Mesenchymal stem cell (in vitro differentiated cells and primary cell): Measurements from ENCODE around the gene SHTN1.

ENCODE experiments used
- DNase-seq: peaks from one replicate; pipeline ENCODE4 v3.0.0-alpha.2; 2013
- H2AFZ ChIP-seq: one replicate; pipeline ENCODE4 v1.6.1; 2013; ENCODE audit warnings: low read depth, mild to moderate bottlenecking, control low read depth, inconsistent platforms, low read length, moderate library complexity
- H2AK5ac ChIP-seq: 2 replicates; pipeline ENCODE4 v1.6.1; 2013; ENCODE audit warnings: low read length, moderate library complexity, mild to moderate bottlenecking, inconsistent platforms; ENCODE audit not compliant: severe bottlenecking
- H2BK120ac ChIP-seq: one replicate; pipeline ENCODE4 v1.6.1; 2013; ENCODE audit warnings: low read depth, mild to moderate bottlenecking, inconsistent platforms, low read length, moderate library complexity
- H2BK12ac ChIP-seq, 2 experiments: one replicate each; pipeline ENCODE4 v1.6.1; 2013; ENCODE audit warnings: inconsistent platforms in 2 of 2, low read length in 2 of 2, mild to moderate bottlenecking in 2 of 2, moderate library complexity in 2 of 2, control low read depth in 1 of 2
- H2BK15ac ChIP-seq: one replicate; pipeline ENCODE4 v1.6.1; 2013; ENCODE audit warnings: mild to moderate bottlenecking, low read depth, inconsistent platforms; ENCODE audit not compliant: poor library complexity, severe bottlenecking
- H2BK5ac ChIP-seq: 2 replicates; pipeline ENCODE4 v1.6.1; 2013; ENCODE audit warnings: low read depth, mild to moderate bottlenecking, low read length, control low read depth, inconsistent platforms; ENCODE audit not compliant: poor library complexity, severe bottlenecking
- H3K14ac ChIP-seq, 2 experiments: one replicate each; pipeline ENCODE4 v1.6.1; 2013; ENCODE audit warnings: inconsistent platforms in 2 of 2, low read length in 2 of 2, control low read depth in 1 of 2, mild to moderate bottlenecking in 1 of 2, moderate library complexity in 1 of 2
- H3K18ac ChIP-seq, 2 experiments: one replicate each; pipeline ENCODE4 v1.6.1; 2013; ENCODE audit warnings: inconsistent platforms in 2 of 2, low read length in 2 of 2, control low read depth in 1 of 2, low read depth in 1 of 2, mild to moderate bottlenecking in 1 of 2
- H3K23ac ChIP-seq, 2 experiments: one replicate each; pipeline ENCODE4 v1.6.1; 2013; ENCODE audit warnings: inconsistent platforms in 2 of 2, low read length in 2 of 2, mild to moderate bottlenecking in 2 of 2, moderate library complexity in 2 of 2, control low read depth in 1 of 2
- H3K27ac ChIP-seq: 2 replicates; pipeline ENCODE4 v1.5.1; 2013; ENCODE audit warnings: mild to moderate bottlenecking, moderate library complexity, low read length, control low read depth, inconsistent platforms; ENCODE audit not compliant: poor library complexity, severe bottlenecking
- H3K27me3 ChIP-seq, 2 experiments: 2 replicates each; pipeline versions ENCODE4 v1.6.1 to v1.7.0; 2013; ENCODE audit warnings: low read length in 2 of 2, mild to moderate bottlenecking in 2 of 2, moderate library complexity in 2 of 2, control low read depth in 1 of 2, inconsistent platforms in 1 of 2; ENCODE audit not compliant: control insufficient read depth in 1 of 2, insufficient read depth in 1 of 2
- H3K36me3 ChIP-seq, 2 experiments: 2 replicates each; pipeline versions ENCODE4 v1.6.1 to v1.7.0; 2013; ENCODE audit warnings: low read length in 2 of 2, control low read depth in 1 of 2, inconsistent platforms in 1 of 2, low read depth in 1 of 2, mild to moderate bottlenecking in 1 of 2; ENCODE audit not compliant: insufficient read depth in 2 of 2, control insufficient read depth in 1 of 2
- H3K4ac ChIP-seq, 2 experiments: one replicate each; pipeline ENCODE4 v1.6.1; 2013; ENCODE audit warnings: inconsistent platforms in 2 of 2, low read length in 2 of 2, mild to moderate bottlenecking in 2 of 2, moderate library complexity in 2 of 2, control low read depth in 1 of 2, low read depth in 1 of 2
- H3K4me1 ChIP-seq: 2 replicates; pipeline ENCODE4 v1.6.1; 2013; ENCODE audit warnings: low read depth, low read length, control low read depth; ENCODE audit not compliant: control insufficient read depth, insufficient read depth
- H3K4me2 ChIP-seq: 2 replicates; pipeline ENCODE4 v1.6.1; 2013; ENCODE audit warnings: low read length, mild to moderate bottlenecking, inconsistent platforms; ENCODE audit not compliant: poor library complexity, severe bottlenecking
- H3K4me3 ChIP-seq, 2 experiments: 2 replicates each; pipeline versions ENCODE4 v1.5.1 to v1.7.0; 2013; ENCODE audit warnings: low read length in 2 of 2, mild to moderate bottlenecking in 2 of 2, control low read depth in 1 of 2, low read depth in 1 of 2; ENCODE audit not compliant: insufficient read depth in 1 of 2
- H3K79me1 ChIP-seq: replicated peaks from 2 replicates; pipeline ENCODE4 v1.6.1; 2013; ENCODE audit warnings: mild to moderate bottlenecking, control low read depth, low read length, inconsistent platforms; ENCODE audit not compliant: poor library complexity, severe bottlenecking
- H3K9ac ChIP-seq: 2 replicates; pipeline ENCODE4 v1.7.0; 2013; ENCODE audit warnings: mild to moderate bottlenecking, low read length, moderate library complexity
- H3K9me3 ChIP-seq: 2 replicates; pipeline ENCODE4 v1.7.0; 2013; ENCODE audit warnings: mild to moderate bottlenecking, low read length; ENCODE audit not compliant: control insufficient read depth
- H4K8ac ChIP-seq: one replicate; pipeline ENCODE4 v1.6.1; 2013; ENCODE audit warnings: inconsistent platforms, mild to moderate bottlenecking, low read length, moderate library complexity
- H4K91ac ChIP-seq: one replicate; pipeline ENCODE4 v1.6.1; 2013; ENCODE audit warnings: mild to moderate bottlenecking, low read length, inconsistent platforms
- WGBS: methylation state at CpG from one replicate; pipeline ENCODE4 v1.1.7; 2013; ENCODE audit warnings: mixed read lengths; 5-methylcytosine and 5-hydroxymethylcytosine counted together

The SHTN1 gene

DNA sequence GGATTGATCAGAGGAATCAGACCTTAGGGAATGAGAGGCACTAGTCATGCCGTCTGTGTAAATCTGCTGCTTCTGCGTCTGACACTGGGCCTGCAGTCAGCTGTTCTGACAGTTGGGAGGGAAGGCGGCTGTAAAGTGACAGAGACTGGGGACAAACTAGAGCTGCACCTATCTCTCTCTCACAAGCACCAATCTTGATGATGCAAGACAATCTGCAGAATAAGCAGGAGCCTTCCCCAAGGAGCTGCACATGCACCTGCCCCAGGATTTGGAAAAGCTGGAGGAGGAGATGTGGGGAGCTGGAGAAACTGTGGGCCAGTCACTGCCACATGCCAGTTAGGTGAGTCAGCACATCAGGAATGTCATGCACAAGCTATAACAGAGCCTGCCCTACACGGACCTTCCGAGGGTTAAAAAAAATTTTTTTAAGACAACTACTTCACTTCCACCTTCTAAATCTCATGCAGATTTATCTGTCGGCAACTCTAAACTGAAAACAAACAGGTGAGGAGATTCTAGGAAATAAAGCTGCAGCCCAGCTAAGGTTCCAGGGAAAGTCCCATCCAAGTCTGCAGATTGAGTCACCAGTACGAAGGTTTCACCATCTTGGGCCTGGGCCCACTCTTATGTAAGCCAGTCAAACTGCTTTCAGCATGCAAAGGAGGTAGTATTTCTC is 116.5 kb downstream of the SHTN1 start:
- Histone ChIP-seq H3K79me1 (peaks cover 4% of the 10 kb centered on the region), H3K4me1 (peaks cover 13% of the 10 kb centered on the region), H3K4me3 (no peak overlapping the region), H2BK12ac (no peak overlapping the region), H4K8ac (no peak overlapping the region), H3K9ac (no peak overlapping the region), H3K14ac (no peak overlapping the region), H3K4me2 (no peak overlapping the region), H2BK5ac (no peak overlapping the region), H3K36me3 (peaks cover 0 to 4% of the 10 kb centered on the region in 2 experiments), H3K18ac (no peak overlapping the region), H3K27ac (peak overlapping the region; percentile 74), H2BK120ac (no peak overlapping the region), H3K9me3 (no peaks in the 10 kb centered on the region), H3K23ac (no peak overlapping the region), H2AFZ (no peak overlapping the region), H3K27me3 (peaks cover 0 to 31% of the 10 kb centered on the region in 2 experiments), H3K4ac (no peak overlapping the region), H2AK5ac (no peak overlapping the region), H4K91ac (no peak overlapping the region), H2BK15ac (no peak overlapping the region)
- peak; percentile 83 for DNase-seq
- 21% methylated on average over 6 of the region's 7 CpGs for WGBS

DNA sequence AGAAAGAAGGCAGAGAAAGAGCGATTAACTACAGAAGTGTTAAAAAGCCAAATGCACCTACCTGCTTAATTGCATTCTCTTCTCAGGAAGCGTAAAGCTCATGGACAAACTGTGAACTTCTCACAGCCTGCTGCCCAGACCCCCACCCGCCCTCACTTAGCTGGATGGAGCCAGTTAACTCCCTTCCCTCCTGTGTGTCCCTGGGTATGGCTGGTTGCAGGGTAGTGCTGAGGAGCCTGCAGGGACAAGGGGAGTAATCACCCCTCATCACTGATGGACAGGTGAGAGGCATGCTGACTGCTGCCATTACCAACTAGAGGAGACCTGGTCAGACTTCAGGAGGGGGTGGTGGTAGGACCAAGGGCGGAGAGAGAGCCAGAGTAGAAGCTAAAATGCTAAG is 118.2 kb downstream of the SHTN1 start:
- peaks cover 4% of the 10 kb centered on the region for H3K79me1 ChIP-seq
- peaks cover 0 to 31% of the 10 kb centered on the region in 2 experiments for H3K27me3 ChIP-seq
- H3K4ac ChIP-seq: no peak overlapping the region
- H3K9ac ChIP-seq: no peak overlapping the region
- no peak overlapping the region for H3K23ac ChIP-seq
- peak overlapping the region; percentile 47 for H2AK5ac ChIP-seq
- DNase-seq: no peak
- H3K36me3 ChIP-seq: peaks cover 0 to 4% of the 10 kb centered on the region in 2 experiments
- H2BK120ac ChIP-seq: no peak overlapping the region
- H2BK5ac ChIP-seq: no peak overlapping the region
- H3K4me3 ChIP-seq: no peak overlapping the region
- H3K18ac ChIP-seq: no peak overlapping the region
- no peak overlapping the region for H3K14ac ChIP-seq
- H4K91ac ChIP-seq: no peak overlapping the region
- H3K4me2 ChIP-seq: no peak overlapping the region
- no peak overlapping the region for H2BK15ac ChIP-seq
- 89% methylated on average over 3 of the region's 4 CpGs for WGBS
- H3K27ac ChIP-seq: no peak overlapping the region
- H3K9me3 ChIP-seq: no peaks in the 10 kb centered on the region
- H2AFZ ChIP-seq: no peak overlapping the region
- peaks cover 9% of the 10 kb centered on the region for H3K4me1 ChIP-seq
- H4K8ac ChIP-seq: no peak overlapping the region
- no peak overlapping the region for H2BK12ac ChIP-seq

- Histone ChIP-seq H3K79me1 (peaks cover 4% of the 10 kb centered on the region), H2BK120ac (no peak overlapping the region), H4K8ac (no peak overlapping the region), H3K4me2 (no peak overlapping the region), H2BK15ac (no peak overlapping the region), H3K4ac (no peak overlapping the region), H3K4me3 (no peak overlapping the region), H3K36me3 (peaks cover 0 to 4% of the 10 kb centered on the region in 2 experiments), H2BK5ac (no peak overlapping the region), H3K9me3 (no peaks in the 10 kb centered on the region), H3K4me1 (peaks cover 3% of the 10 kb centered on the region), H4K91ac (no peak overlapping the region), H3K18ac (no peak overlapping the region), H3K27me3 (peaks cover 0 to 27% of the 10 kb centered on the region in 2 experiments), H3K23ac (no peak overlapping the region), H3K27ac (no peak overlapping the region), H2AK5ac (no peak overlapping the region), H2BK12ac (no peak overlapping the region), H3K14ac (no peak overlapping the region), H2AFZ (no peak overlapping the region), H3K9ac (no peak overlapping the region)
- DNase-seq: no peak
- 100% methylated on average over 1 of the region's 2 CpGs for WGBS
These were observed 122.3 kb downstream of the SHTN1 start for GRCh38 chr10:116882639-116883038.

DNA sequence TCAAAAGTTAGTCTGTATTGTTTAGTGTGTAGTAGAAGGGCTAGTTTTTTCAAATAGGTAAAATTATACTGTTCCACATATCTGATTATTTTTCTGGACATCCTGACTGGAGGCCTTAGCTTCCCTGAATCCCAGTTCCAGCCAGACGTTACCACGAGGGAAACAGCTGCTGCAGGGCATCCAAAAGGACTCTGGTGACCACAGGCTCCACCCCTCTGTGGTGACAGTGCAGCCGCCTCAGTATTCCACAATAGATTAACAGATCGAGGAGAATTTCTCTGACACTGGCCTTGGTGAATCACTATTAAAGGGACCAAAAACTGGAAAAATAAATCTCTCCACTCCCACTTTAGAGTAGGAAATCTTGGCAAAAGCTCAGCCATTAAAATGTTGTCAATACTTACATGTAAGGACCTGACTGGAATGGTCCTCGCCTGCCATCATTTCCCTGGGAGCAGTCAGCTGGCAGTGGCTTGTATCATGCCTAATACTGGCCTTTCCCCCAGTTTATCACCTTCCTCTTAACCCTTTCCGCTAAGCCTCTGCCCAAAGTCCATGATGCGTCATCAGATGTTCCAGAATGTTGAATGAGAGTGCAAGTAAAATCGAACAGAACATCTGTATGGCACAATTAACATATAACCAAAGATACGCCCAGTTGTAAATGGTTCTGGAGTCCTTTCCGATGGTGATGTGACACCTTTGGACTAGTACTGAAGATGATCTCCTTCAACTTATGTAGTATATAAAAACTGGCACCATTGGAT is 124.1 kb downstream of the SHTN1 start:
- DNase-seq: peak; percentile 18
- H4K91ac ChIP-seq: no peak overlapping the region
- WGBS: 80% methylated on average over 8 of the region's 10 CpGs
- H3K4me1 ChIP-seq: no peaks in the 10 kb centered on the region
- H3K36me3 ChIP-seq: no peaks in the 10 kb centered on the region
- H2AK5ac ChIP-seq: no peak overlapping the region
- H3K18ac ChIP-seq: no peak overlapping the region
- no peaks in the 10 kb centered on the region for H3K79me1 ChIP-seq
- no peak overlapping the region for H2BK12ac ChIP-seq
- H3K27me3 ChIP-seq: peaks cover 0 to 15% of the 10 kb centered on the region in 2 experiments
- no peak overlapping the region for H2BK15ac ChIP-seq
- H2BK5ac ChIP-seq: no peak overlapping the region
- no peak overlapping the region for H3K23ac ChIP-seq
- no peak overlapping the region for H3K27ac ChIP-seq
- H4K8ac ChIP-seq: no peak overlapping the region
- no peak overlapping the region for H2AFZ ChIP-seq
- H3K9ac ChIP-seq: no peak overlapping the region
- H3K4me3 ChIP-seq: no peak overlapping the region
- no peak overlapping the region for H3K4me2 ChIP-seq
- no peak overlapping the region for H2BK120ac ChIP-seq
- H3K9me3 ChIP-seq: no peaks in the 10 kb centered on the region
- H3K14ac ChIP-seq: peak overlapping the region in 1 of 2 experiments; percentile 26
- H3K4ac ChIP-seq: no peak overlapping the region
